ENCODE data around the gene CLRN3.

CLRN3 gene

DNA sequence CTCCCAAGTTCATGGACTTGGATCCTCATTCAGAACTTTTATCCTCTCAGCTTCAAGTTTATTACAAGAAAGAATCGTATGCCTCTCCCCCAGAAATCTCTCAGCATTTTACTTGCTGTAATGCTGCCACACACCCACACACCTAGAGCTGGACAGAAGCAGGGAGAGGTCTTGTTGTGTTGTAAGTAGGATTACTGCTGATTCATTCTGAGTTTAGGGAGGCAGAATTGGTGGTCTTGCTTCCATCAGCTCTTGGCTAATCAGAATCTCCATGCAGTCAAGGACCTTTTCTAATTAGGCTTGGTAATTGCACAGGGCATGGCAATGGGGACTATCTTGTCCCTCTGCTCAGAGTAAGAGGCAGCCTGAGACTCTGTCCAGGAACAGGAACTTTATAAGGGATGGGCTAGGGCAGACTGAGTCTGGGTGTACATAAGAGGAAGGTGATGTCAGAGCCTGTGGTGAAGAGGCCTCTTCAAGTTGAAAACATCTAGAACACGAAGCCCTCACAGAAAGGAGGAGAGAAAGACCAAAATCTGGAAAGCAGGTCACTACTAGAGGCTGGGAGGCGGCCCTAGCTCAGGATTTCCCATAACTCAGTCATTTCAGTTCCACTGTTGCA lies 7.1 kb upstream of the CLRN3 start:
- no peak for DNase-seq (ENCODE audit: low read depth in 2 of 2)

DNA sequence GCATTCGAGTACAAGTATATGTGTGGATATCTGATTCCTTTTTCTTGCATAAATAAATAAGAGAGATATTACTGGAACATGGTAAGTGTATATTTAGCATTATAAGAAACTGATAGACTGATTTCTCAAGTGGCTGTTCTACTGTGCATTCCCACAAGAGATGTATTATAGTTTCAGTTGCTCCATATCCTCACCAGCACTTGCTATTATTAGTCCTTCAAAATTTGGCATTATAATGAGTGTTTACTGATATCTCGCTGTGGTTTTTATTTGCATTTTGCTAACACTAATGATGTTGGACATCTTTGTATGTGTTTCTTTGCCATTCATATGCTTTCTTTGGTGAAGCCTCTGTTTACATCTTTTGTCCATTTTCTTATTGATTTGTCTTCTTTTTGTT lies 4.4 kb upstream of the CLRN3 start:
- DNase-seq (ENCODE audit: low read depth in 2 of 2) = no peak

DNA sequence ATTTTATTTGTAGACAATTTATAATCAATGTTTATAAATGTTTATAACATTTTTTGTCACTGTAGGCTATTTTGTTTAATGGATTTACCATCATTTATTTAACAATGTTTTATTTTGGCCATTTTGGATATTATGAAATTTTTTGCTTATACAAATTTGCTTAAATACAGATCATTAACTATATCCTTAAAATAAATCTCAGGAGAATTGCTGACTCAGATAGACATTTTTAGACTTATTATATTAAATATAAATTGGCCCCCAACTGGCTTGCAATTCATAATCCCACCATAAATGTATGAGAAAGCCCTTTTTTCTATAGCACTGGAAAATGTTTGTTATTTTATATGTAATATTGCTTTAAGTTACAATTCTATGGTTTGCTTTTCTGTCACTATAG lies 3.8 kb upstream of the CLRN3 start:
- no peak for DNase-seq (ENCODE audit: low read depth in 2 of 2)

DNA sequence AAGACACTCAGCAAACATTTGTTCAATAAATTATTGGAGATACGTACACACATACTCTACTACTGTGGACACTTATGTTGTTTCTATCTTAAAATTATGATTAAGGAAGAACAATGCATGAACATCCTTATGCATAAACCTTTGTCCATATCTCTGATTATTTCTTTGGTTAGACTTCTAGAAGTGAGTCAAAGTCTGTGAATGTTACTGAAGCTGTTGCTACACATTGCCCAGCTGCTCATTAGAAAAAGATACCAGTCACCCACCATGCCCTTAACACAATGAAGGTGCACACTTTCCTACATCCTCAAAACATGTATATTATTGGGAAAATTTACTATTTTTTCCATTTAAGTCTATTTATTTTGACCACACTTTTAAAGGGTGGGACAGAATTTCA lies 1.4 kb upstream of the CLRN3 start:
- no peak for DNase-seq (ENCODE audit: low read depth in 2 of 2)

DNA sequence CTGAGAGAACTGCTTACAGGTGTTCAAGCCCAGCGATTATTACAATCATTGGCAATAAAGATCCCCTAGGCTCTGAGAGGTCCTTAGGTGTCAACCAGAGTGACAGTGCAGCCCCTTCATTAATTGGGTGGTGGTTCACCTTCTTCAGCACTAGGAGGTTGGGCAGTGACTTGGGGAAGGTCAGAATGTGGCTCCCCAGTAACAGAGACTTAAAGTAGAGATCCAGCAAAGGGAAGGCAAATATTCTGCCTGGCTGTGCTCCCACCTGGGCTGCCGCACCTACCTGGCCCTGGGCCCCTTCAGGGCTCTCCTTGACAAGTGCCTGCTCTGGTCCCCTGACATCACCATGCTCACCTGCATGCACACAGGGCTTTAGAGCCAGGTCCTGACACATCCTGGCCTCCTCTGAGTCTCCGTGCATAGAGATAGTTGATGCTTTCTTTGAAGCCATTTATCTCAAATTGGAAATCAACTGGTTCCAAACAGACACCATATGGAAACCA lies 1.9 kb downstream of the CLRN3 start:
- no peak for DNase-seq (ENCODE audit: low read depth in 2 of 2)

DNA sequence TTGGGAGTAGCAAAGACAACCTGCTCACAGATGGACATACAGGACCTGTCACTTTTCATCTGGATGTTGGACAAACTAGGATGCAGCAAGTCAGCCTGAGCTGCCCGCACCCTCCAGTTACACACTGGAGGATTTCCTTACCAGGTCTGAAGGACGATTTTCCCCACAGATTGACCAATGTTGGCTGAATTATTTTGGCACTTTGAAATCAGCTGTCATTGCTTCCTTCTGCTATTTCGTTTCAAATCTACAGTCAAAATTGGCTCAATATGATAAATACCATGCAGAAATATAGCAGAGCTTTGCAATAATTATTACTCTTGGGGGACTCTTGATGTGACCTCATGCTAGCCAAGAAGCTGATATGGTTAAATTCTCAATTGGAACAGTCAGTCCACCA lies 2.5 kb downstream of the CLRN3 start:
- no peak for DNase-seq (ENCODE audit: low read depth in 2 of 2)

DNA sequence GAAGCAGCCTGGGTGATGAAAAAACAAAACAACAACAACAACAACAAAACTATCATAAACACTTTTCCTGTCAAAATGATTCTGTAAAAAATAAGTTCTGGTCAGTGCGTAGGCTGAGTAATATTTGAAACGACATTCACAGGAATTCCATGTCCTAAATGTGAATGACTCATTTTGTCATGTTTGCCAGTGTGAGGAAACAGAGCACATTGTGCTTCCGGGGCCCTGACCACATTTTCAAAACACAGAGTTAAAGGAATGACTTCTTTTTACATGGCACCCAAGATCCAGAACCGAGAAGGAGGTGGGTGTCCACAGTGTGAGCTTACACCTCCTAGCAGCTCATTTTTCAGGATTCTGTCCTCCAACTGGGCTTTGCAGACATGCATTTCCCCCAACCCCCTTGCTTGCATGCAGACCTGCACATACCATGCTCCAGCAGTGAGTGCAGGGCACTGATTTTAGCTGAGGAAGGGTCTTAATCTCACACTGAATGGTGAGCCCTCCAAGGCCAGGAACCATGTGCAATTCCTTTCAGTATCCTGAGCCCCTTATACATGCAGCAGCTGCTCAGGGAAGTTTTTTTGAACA lies 3.0 kb downstream of the CLRN3 start:
- DNase-seq (ENCODE audit: low read depth in 2 of 2) = no peak

DNA sequence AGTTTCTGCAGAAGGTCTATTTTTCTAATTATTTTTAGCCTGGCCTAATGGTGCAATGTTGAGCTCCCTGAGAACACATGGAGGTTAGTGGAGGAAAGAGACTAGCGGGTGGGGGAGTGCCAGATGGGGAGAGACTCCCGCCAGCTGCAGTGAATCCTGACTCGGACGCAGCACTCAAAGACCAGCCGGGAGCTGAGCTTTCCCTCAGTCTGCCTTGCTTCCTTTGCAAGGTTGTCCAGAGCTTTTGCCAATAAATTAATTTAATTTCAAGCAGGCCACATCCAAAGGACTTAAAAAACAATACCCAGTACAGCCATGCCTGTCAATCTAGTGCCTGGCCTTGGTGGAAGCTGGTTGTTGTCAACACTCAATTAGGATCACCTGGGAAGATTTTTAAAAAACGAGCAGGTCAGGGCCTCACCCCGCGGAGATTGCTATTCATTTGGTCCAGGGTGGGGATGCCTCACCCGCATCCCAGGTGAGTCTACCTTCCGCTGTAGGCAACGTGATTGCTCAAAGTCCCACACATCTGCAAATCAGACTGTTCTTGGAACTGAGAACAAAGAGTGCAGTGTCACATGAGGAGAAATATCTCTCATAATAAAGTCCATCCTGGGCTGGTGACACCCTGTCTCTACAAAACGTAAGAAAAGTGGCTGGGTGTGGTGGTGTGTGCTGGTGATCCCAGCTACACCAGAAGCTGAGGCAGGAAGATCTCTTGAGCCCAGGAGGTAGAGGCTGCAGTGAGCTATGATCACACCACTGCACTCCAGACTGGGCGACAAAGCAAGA lies 4.0 kb downstream of the CLRN3 start:
- no peak for DNase-seq (ENCODE audit: low read depth in 2 of 2)

DNA sequence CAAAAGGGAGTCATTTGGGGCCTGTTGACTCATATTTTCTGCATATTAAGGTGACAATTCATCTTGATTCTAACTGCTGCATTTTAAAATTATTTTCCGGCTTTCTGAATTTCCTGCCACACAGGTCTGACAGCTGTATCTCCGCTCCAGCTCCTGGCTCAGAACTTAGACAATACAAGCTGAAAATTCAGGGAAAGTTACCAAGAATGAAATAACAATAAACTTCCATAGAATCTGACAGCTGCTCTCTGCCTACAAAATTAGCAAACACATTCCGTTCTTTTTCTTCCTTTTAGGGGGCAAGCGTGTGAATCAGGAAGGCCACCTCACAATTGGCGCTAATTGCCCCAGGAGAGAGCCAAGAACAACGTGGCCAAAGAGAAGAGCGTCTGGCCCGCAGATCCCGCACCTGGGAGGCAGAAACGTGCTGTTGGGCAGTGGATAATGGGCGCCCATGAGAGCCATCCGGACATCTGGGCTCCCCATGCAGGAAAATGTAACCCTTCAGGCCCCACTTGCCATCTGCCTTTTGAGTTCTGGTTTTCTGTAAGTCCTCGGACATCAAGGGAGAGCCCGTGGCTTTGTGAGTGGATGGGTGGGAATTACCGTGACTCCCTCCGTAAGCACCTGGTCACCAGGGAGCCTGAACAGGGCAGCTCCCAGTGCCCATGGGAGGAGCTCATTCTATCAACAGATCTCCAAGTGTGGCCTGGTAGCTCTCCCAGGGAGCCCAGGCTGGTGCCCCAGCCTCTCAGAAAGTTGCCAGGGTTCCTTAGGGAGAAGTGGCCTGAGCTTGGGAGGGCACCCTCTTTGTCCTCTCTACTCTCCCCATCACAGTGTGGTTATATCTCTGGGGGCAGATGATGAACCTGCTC lies 5.0 kb downstream of the CLRN3 start:
- no peak for DNase-seq (ENCODE audit: low read depth in 2 of 2)

DNA sequence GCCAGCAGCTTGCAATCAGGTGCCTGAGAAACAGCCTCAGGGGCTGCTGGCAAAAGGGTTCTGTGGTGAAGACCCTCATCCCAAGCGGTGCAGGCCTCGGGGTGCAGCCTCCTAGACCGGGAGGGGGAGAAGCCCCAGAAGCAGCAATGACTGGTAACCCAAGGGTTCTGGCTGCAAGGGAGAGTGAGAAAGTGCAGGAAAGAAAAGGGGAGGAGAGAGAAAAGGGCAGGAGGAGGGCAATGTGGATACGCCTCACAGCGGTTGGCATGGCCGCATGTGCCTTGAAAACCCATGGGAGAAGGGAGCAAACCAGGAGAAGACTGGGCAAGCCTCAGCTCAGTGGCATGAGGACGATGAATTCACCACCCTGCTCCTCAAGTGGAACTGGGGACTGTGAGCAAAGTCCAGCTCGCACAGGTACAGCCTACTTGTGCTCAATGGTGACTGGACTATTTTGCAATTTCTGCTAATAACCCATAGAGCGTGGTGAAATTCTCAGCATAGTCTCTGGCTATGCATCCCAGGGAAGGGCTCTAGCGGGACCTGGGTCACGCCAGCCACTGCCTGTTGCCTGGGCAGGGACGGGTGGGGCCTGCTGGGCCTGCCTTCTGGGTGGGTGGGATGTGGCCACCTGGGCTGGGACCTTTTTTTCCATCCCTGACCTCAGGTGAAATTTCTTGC lies 6.2 kb downstream of the CLRN3 start:
- DNase-seq (ENCODE audit: low read depth in 2 of 2) = no peak

DNA sequence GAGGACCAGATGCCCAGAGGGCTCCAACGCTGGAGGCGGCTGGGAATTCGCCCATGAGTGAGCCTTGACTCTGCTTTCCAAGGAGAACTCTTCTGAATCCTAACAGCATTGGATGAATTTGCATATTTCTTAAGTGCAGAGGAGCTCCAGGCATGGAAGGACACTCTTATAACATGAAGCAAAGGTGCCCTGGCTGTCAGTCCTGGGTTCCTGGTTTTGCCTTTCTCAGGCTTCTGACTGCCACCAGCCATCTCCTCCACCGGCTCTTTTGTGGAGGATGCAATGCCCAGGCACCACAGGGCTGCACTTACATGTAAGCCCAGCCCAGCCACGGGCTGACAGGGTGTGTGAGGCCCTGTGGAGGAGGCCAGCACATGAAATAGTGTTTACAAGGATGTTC lies 8.2 kb downstream of the CLRN3 start:
- no peak for DNase-seq (ENCODE audit: low read depth in 2 of 2)

DNA sequence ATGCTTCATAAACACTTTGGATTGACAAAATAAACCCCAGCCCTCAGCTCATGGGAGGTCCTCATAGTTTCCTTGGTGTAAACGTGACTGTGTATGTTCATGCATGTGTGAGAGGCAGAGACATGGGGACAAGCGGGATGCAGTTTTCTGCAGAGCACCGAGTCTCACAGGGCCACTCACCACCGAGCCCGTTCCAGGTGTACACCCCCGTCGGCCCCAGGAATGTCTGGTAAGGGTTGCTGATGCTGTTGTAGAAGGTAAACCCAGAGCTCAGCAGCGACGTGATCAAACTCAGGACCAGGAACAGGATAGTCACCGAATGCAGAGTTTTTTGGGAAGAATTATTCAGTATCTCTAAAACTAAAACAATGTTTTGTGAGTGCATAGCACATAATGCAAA lies 9.2 kb downstream of the CLRN3 start:
- DNase-seq (ENCODE audit: low read depth in 2 of 2) = no peak

DNA sequence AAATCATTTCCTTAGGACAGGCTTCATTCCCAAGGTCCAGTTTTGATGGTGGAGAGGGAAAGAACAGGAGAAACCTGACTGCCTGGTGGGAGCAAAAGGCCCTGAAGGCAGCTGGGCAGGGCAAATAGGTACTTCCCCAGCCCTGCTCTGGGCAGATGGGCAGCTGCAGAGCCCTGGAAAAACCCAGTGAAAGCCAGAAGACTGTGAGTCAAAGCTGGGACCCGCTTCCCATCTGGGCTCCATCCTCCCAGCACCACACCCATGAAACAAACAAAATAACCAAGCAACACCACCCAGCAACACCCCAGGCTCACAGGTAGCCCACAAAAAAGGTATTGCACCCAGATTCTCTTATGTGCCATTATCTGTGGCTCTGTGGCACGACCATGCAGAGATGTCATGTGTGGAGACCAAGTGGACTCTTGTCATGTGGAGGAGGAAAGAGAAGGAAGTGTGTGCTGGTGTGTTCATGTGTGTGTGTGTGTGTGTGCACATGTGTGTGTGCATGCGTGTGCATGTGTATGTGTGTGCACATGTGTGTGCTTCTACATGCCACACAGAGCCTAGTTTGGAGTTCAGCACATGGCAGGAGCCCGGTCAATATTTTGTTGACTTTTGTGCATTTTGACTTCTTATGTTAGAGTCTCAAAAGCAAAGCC lies 9.8 kb downstream of the CLRN3 start:
- no peak for DNase-seq (ENCODE audit: low read depth in 2 of 2)

DNA sequence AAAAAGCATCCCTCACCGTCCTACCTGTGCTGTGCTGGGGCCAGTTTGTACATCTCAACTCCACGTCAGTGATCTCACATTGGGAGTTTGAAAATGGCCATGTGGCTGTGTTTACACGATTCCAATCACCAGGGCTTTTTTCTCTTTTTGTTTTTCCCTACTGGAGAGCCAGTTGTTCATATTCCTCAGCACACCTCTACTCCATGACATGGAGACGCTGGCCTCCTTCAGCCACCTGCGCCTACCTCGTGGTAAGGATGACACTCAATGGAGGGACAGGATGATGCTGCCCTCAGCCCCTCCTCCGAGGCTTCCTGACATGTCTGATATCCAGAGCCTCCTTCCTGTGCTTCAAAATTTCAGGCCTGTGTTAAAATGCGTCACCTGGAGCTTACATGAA lies 10.3 kb downstream of the CLRN3 start:
- DNase-seq (ENCODE audit: low read depth in 2 of 2) = no peak

DNA sequence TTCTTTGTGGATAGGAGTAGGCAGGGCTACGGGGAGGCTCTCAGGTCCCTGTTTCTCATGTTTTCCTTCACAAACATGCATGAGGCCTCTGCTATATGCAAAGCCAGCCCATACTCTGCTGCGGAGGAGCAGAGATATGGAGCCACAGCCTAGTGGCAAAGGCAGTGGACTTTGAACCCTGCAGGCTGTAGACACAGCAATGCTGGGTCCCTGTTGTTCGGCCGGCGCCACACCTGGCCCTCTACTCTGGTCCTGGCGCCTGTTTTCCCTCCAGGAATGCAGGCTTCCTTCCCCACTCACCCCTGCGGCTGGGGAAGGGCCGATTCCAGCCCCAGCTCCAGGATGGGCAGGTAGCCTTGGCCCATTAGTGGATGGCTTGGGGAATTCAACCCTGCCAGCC lies 11.5 kb downstream of the CLRN3 start:
- DNase-seq (ENCODE audit: low read depth in 2 of 2) = no peak

DNA sequence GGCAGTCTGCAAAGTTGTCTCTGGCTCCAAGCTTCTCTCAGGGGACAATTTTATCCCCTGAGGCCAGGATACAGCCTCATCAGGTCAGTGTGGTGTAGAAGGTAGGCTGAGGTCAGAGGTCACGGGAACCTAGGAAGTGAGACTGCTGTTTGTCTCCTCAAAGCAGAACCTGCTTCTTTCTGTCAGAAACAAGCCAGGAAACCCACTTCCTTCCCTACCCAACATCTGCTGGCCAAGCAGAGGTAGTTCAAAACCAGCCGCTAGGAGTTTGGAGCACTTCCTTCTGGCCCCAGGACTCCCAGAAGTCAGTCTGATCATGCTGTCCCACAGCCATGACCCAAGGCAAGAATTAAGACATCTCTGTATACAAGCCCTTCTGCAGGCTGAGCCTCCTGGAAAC lies 12.2 kb downstream of the CLRN3 start:
- DNase-seq (ENCODE audit: low read depth in 2 of 2) = no peak

DNA sequence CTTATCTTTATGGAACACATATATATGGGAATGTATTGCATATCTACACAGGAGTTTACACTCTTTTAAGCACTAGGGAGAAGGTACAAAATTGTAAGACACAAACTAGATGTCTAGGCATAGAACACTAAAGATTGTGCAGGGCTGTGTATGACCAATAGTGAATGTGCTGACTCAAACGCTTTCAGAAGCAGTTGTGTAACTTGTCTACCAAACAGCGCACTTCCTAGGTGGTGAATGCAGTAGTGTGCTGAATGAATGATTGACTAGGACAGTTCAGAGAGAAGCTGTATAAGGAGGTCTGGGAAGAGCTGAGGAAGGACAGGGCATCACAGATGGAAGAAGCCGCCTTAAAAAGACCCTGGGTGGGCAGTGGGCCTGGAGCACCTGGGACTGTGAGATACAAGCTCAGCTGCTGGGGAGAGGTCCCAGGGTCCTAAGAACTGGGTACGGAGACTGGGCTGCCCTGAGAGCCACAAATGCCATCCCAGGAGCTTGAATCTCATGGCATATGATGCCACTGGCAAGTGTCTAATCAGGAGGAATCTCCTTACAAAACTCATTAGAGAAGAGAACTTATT lies 14.2 kb downstream of the CLRN3 start:
- DNase-seq (ENCODE audit: low read depth in 2 of 2) = no peak

DNA sequence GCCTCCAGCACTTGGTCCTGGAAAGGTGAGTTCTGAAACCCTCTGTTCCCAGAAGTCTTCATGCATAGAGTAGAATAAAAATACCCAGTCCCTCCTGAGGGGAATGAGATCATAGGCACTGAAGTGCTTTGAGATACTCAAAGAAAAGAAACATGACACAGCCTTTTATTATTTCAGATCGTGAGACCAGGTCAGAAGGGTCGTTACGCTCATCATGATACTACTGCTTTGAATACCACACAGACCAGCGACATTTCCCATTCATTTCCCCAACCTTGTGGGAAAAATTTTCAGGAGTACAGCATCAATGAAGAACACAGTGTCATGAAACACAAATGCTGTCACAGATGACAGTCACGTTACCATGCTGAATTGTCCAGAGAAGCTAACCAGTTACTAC lies 15.0 kb downstream of the CLRN3 start:
- no peak for DNase-seq (ENCODE audit: low read depth in 2 of 2)

DNA sequence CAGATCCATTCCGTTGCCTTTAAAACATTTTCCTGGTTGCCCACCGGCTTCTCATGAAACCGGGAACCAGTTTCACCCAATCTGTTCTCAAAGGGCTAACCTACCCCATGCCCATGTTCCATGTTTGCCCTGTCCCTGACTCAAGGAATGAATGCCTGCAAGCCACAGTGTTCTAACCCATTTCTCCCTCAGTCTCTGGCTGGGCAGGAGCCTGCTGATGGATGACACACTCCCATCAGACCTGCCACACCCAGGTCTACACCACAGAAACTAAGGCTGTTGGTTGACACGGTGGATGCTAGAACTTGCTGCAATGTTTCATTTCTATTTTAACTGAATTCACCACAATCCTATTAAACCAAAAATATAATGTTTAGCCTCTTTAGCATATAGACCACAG lies 15.6 kb downstream of the CLRN3 start:
- no peak for DNase-seq (ENCODE audit: low read depth in 2 of 2)

DNA sequence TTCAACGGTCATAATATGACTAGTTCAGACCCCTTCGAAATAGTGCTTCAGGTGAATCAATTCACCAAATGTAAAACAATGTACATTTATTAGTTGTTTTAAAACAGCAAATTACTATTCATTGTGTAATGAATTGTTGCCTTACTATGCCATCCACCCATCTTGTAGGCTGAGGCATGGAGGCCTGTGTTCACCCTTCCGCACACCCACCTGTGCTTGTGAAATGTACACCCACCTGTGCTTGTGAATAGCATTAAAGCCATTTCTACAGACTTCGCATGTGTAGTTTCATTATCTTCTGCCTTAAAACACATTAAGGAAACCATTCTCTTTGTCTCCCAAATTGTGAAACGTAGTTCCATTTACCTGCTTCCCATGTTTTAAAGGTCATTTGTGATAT lies 16.8 kb downstream of the CLRN3 start:
- no peak for DNase-seq (ENCODE audit: low read depth in 2 of 2)

DNA sequence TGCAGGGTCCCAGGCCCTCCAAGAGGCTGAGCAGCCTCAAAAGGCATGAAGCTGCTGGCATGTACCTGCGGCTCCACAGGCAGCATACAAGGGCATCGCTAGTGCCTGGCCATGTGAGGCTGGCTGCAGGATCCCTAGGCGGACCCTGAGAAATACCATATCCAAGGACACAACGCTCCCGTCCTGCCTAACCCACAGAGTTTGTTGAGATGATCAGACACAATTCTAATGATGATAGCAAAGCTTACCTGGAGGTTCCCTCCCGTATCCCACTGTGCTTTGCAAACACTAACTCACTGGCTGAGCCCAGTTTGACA lies 17.3 kb downstream of the CLRN3 start:
- no peak for DNase-seq (ENCODE audit: low read depth in 2 of 2)
